Stimulated activated CD4-positive, alpha-beta T cell treated with anti-CD3 and anti-CD28 coated beads, Interleukin-2, amount 100 ng/mL, for 48 hours (primary cell): ENCODE results near the gene CNKSR1.

Experiments
- DNase-seq, 2 donors: peaks; one replicate each; pipeline ENCODE4 v3.0.0-alpha.2; 2020

The CNKSR1 gene

GRCh38 chr1:26177182-26177684 lies at the start of gene CNKSR1:
CNKSR1 (plus strand) TSS chr1:26177491; CDS start chr1:26177548, 57 bp downstream.
- no peak for DNase-seq

GRCh38 chr1:26129778-26130177 lies 47.5 kb upstream of the CNKSR1 start:
- no peak for DNase-seq

GRCh38 chr1:26130695-26131094 lies 46.6 kb upstream of the CNKSR1 start:
- no peak for DNase-seq

- DNase-seq = no peak
Observed at GRCh38 chr1:26132128-26132833, 45.0 kb upstream of the CNKSR1 start.

GRCh38 chr1:26132834-26133167 lies 44.5 kb upstream of the CNKSR1 start:
- no peak for DNase-seq

- no peak for DNase-seq
Observed at GRCh38 chr1:26134466-26134865, 42.8 kb upstream of the CNKSR1 start.

GRCh38 chr1:26138974-26139558 lies 38.2 kb upstream of the CNKSR1 start:
- no peak for DNase-seq

GRCh38 chr1:26142159-26142558 lies 35.1 kb upstream of the CNKSR1 start:
- DNase-seq = no peak

- DNase-seq = peak; percentile 66 to 75
Observed at GRCh38 chr1:26145041-26145959, 32.0 kb upstream of the CNKSR1 start.

GRCh38 chr1:26145960-26146294 lies 31.4 kb upstream of the CNKSR1 start:
- DNase-seq = no peak

GRCh38 chr1:26148887-26149286 lies 28.4 kb upstream of the CNKSR1 start:
- no peak for DNase-seq

- no peak for DNase-seq
Observed at GRCh38 chr1:26153966-26154532, 23.2 kb upstream of the CNKSR1 start.

- DNase-seq = no peak
Observed at GRCh38 chr1:26154750-26155149, 22.5 kb upstream of the CNKSR1 start.

GRCh38 chr1:26155370-26156284 lies 21.7 kb upstream of the CNKSR1 start:
- DNase-seq = no peak

GRCh38 chr1:26156285-26157038 lies 20.8 kb upstream of the CNKSR1 start:
- no peak for DNase-seq

- DNase-seq = no peak
Observed at GRCh38 chr1:26158271-26158907, 18.9 kb upstream of the CNKSR1 start.

- no peak for DNase-seq
Observed at GRCh38 chr1:26158908-26159742, 18.2 kb upstream of the CNKSR1 start, which contains the start of gene FAM110D. FAM110D (plus strand) TSS chr1:26159079; CDS start chr1:26161292, 2,213 bp downstream.

GRCh38 chr1:26159743-26160039 lies 17.6 kb upstream of the CNKSR1 start:
- no peak for DNase-seq

- no peak for DNase-seq
Observed at GRCh38 chr1:26160527-26161414, 16.5 kb upstream of the CNKSR1 start.
